SK-N-SH (cell line): Measurements from ENCODE around the gene TUBGCP6. TPM values are rescaled to one million over a fixed set of nuclear protein-coding genes. Genes with fewer than 3 reads are reported as not detected.

Source experiments
- CTCF ChIA-PET: fragments of 300-600, 350-600 bp; formaldehyde crosslinking; extraction: SDS; loops from one replicate; lab custom pipeline; 2021; lab: Yijun Ruan, JAX
- POLR2A ChIA-PET: fragments of 350-600 bp; sonication (Branson Sonifier 250); formaldehyde crosslinking; extraction: SDS; loops from one replicate; lab custom pipeline; 2020; ENCODE audit warnings: antibody characterized with exemption, inconsistent platforms; lab: Yijun Ruan, JAX
- DNase-seq: peaks from one replicate; pipeline ENCODE4 v3.0.0; 2012
- H2AFZ ChIP-seq: fragments of 200-600 bp; sonication (generic); 2 replicates; pipeline ENCODE4 v1.8.1; 2016; ENCODE audit warnings: antibody characterized with exemption, mild to moderate bottlenecking, low read depth
- H3F3A ChIP-seq: fragments of 200-600 bp; sonication (generic); replicated peaks from 2 replicates; pipeline ENCODE3; 2016; ENCODE audit warnings: antibody characterized with exemption, mild to moderate bottlenecking; ENCODE audit not compliant: insufficient read depth
- H3K27ac ChIP-seq, 2 experiments: fragments of 200-500 bp in 1 of 2; fragments of 200-600 bp in 1 of 2; sonication (Bioruptor generic) in 1 of 2; sonication (generic), shearing (Covaris generic) in 1 of 2; 2 replicates each; pipeline versions ENCODE4 v1.5.1 to v1.6.1; 2014 to 2016; ENCODE audit warnings: low read depth in 2 of 2, inconsistent platforms in 1 of 2, low read length in 1 of 2, mild to moderate bottlenecking in 1 of 2, mixed read lengths in 1 of 2
- H3K27me3 ChIP-seq: fragments of 200-600 bp; sonication (generic), shearing (Covaris generic); 2 replicates; pipeline ENCODE4 v1.6.1; 2016; ENCODE audit warnings: mixed run types; ENCODE audit not compliant: insufficient read depth
- H3K36me3 ChIP-seq, 2 experiments: fragments of 200-500 bp in 1 of 2; fragments of 200-600 bp in 1 of 2; sonication (Bioruptor generic) in 1 of 2; sonication (generic) in 1 of 2; replicated peaks in 1 of 2; 2 replicates each; pipeline versions ENCODE3 to v1.5.1; 2014 to 2016; ENCODE audit warnings: low read length in 1 of 2, mild to moderate bottlenecking in 1 of 2; ENCODE audit not compliant: insufficient read depth in 2 of 2, control insufficient read depth in 1 of 2
- H3K4me1 ChIP-seq, 2 experiments: fragments of 200-500 bp in 1 of 2; fragments of 200-600 bp in 1 of 2; sonication (Bioruptor generic) in 1 of 2; sonication (generic), shearing (Covaris generic) in 1 of 2; 2 replicates each; pipeline versions ENCODE4 v1.5.1 to v1.6.1; 2014 to 2016; ENCODE audit warnings: low read depth in 1 of 2, low read length in 1 of 2, mixed run types in 1 of 2; ENCODE audit not compliant: insufficient read depth in 2 of 2, control insufficient read depth in 1 of 2
- H3K4me2 ChIP-seq: fragments of 200-600 bp; sonication (generic), shearing (Covaris generic); 2 replicates; pipeline ENCODE4 v1.6.1; 2017; ENCODE audit warnings: mixed run types
- H3K4me3 ChIP-seq, 2 experiments: fragments of 200-500 bp in 1 of 2; fragments of 200-600 bp in 1 of 2; sonication (Bioruptor generic) in 1 of 2; sonication (generic), shearing (Covaris generic) in 1 of 2; 2 replicates each; pipeline versions ENCODE4 v1.5.1 to v1.8.1; 2014 to 2016; ENCODE audit warnings: low read depth in 2 of 2, inconsistent platforms in 1 of 2, low read length in 1 of 2, mild to moderate bottlenecking in 1 of 2, mixed read lengths in 1 of 2, moderate library complexity in 1 of 2
- H3K79me2 ChIP-seq: fragments of 200-600 bp; sonication (generic); 2 replicates; pipeline ENCODE4 v1.8.1; 2017; ENCODE audit warnings: mild to moderate bottlenecking; ENCODE audit not compliant: insufficient read depth
- H3K9ac ChIP-seq: fragments of 200-600 bp; sonication (generic); 2 replicates; pipeline ENCODE4 v1.6.1; 2017; ENCODE audit warnings: mixed run types
- H3K9me2 ChIP-seq: fragments of 200-600 bp; sonication (generic); 2 replicates; pipeline ENCODE4 v1.6.1; 2017; ENCODE audit warnings: mixed run types
- H3K9me3 ChIP-seq: fragments of 200-600 bp; sonication (generic); 2 replicates; pipeline ENCODE4 v1.6.1; 2017; ENCODE audit warnings: mixed run types, mild to moderate bottlenecking, moderate library complexity
- H4K20me1 ChIP-seq: fragments of 200-600 bp; sonication (generic); 2 replicates; pipeline ENCODE4 v1.6.1; 2017; ENCODE audit warnings: mild to moderate bottlenecking, mixed run types; ENCODE audit not compliant: insufficient read depth
- CHD2 ChIP-seq: fragments of 150-350 bp; IDR thresholded peaks from 2 replicates; pipeline ENCODE4 v1.6.1; 2018; ENCODE audit warnings: low read length; ENCODE audit not compliant: partially characterized antibody
- EP300 ChIP-seq, 2 experiments: IDR thresholded peaks; 2 replicates each; pipeline versions ENCODE4 v1.4.0 to v1.6.1; 2012; ENCODE audit warnings: borderline replicate concordance in 1 of 2, low read depth in 1 of 2, low read length in 1 of 2
- FOXJ3 ChIP-seq: sonication (generic); formaldehyde crosslinking; IDR thresholded peaks from 2 replicates; pipeline ENCODE4 v1.5.1; 2020; ENCODE audit warnings: mild to moderate bottlenecking, missing genetic modification reagents
- FOXM1 ChIP-seq: IDR thresholded peaks from 2 replicates; pipeline ENCODE4 v1.4.0; 2012; ENCODE audit warnings: low read depth, mild to moderate bottlenecking
- GABPA ChIP-seq: IDR thresholded peaks from 2 replicates; pipeline ENCODE4 v1.4.0; 2012; ENCODE audit warnings: low read depth, mild to moderate bottlenecking
- JUND ChIP-seq: IDR thresholded peaks from 2 replicates; pipeline ENCODE4 v1.4.0; 2012
- POLR2AphosphoS5 ChIP-seq: IDR thresholded peaks from 2 replicates; pipeline ENCODE4 v1.6.1; 2012; ENCODE audit warnings: low read depth, low read length
- RFX5 ChIP-seq: IDR thresholded peaks from 2 replicates; pipeline ENCODE4 v1.6.1; 2012; ENCODE audit warnings: mild to moderate bottlenecking, improper control_type of control experiment, low read length
- SMC3 ChIP-seq: IDR thresholded peaks from 2 replicates; pipeline ENCODE4 v1.6.1; 2012; ENCODE audit warnings: low read depth, low read length, improper control_type of control experiment
- TCF12 ChIP-seq: IDR thresholded peaks from 2 replicates; pipeline ENCODE4 v1.4.0; 2012
- YY1 ChIP-seq: IDR thresholded peaks from 2 replicates; pipeline ENCODE4 v1.4.0; 2012; ENCODE audit warnings: low read depth, mild to moderate bottlenecking
- WGBS: methylation state at CpG from one replicate; pipeline ENCODE4 v1.1.6; 2017; ENCODE audit warnings: low lambda C conversion rate; 5-methylcytosine and 5-hydroxymethylcytosine counted together
- polyA plus RNA-seq, 3 experiments: library from polyadenylated mRNA; depleted of rRNA; stranded (reverse); fragments of >200 nt; gene quantifications; 2 replicates each; pipeline ENCODE4 v1.2.3, GENCODE V29; 2012
- TF ChIP-seq, protein P1 (sequence below): IDR thresholded peaks from 2 replicates; pipeline ENCODE4 v1.4.0; 2012; ENCODE audit warnings: low read depth, borderline replicate concordance
- TF ChIP-seq, protein P2 (sequence below): fragments of 150-350 bp; IDR thresholded peaks from 2 replicates; pipeline ENCODE4 v1.6.1; 2016; ENCODE audit warnings: mild to moderate bottlenecking, low read depth, low read length
- TF ChIP-seq, protein P3 (sequence below): IDR thresholded peaks from 2 replicates; pipeline ENCODE4; 2012

TUBGCP6 gene
- polyA plus RNA-seq, 1 of the 3 experiments (the other 2 are of a cell fraction): 40.4 TPM

DNA sequence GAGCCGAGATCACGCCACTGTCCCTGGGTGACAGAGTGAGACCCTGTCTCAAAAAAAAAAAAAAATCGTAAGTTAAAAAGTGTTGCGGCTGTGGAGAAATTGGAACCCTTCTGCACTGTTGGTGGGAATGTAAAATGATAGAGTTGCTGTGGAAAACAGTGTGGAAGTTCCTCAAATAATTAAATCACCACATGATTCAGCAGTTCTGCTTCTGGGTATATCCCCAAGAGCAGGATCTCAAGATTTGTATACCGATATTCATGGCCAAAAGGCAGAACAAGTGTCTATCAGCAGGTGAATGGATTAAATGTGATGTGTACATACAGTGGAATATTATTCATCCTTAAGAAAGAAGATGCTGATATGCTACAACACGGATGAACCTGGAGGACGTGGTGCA lies 40.3 kb downstream of the TUBGCP6 start:
- H3K4me2 ChIP-seq: no peak overlapping the region
- ChIA-PET POLR2A (no interaction called here), CTCF (interaction anchor here (0.5 to 2.8 kb wide), 4 partner anchors 14 to 341 kb away, joined by 3 to 13 read pairs (median 4); no protein-coding TSS in a partner anchor)
- H4K20me1 ChIP-seq: peaks cover 10% of the 10 kb centered on the region
- no peak for DNase-seq
- H3K4me1 ChIP-seq: peaks cover 0 to 13% of the 10 kb centered on the region in 2 experiments; a peak in 1 of 4 replicates
- no peak overlapping the region for H2AFZ ChIP-seq
- no peak overlapping the region for H3K4me3 ChIP-seq
- no peaks in the 10 kb centered on the region for H3K9me2 ChIP-seq
- H3K36me3 ChIP-seq: peaks cover 18 to 24% of the 10 kb centered on the region in 2 experiments
- peaks cover 37% of the 10 kb centered on the region for H3K79me2 ChIP-seq
- H3K9me3 ChIP-seq: no peaks in the 10 kb centered on the region
- peaks cover 4% of the 10 kb centered on the region for H3F3A ChIP-seq
- H3K9ac ChIP-seq: no peak overlapping the region
- no peak overlapping the region for H3K27ac ChIP-seq
- no peaks in the 10 kb centered on the region for H3K27me3 ChIP-seq
- TF ChIP-seq SMC3 (no peak), GABPA (no peak), FOXM1 (no peak), CHD2 (no peak), TCF12 (no peak), YY1 (no peak), POLR2AphosphoS5 (no peak), FOXJ3 (no peak), JUND (no peak), RFX5 (no peak)
- TF ChIP-seq, protein P1, sequence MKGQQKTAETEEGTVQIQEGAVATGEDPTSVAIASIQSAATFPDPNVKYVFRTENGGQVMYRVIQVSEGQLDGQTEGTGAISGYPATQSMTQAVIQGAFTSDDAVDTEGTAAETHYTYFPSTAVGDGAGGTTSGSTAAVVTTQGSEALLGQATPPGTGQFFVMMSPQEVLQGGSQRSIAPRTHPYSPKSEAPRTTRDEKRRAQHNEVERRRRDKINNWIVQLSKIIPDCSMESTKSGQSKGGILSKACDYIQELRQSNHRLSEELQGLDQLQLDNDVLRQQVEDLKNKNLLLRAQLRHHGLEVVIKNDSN: no peak
- TF ChIP-seq, protein P2, sequence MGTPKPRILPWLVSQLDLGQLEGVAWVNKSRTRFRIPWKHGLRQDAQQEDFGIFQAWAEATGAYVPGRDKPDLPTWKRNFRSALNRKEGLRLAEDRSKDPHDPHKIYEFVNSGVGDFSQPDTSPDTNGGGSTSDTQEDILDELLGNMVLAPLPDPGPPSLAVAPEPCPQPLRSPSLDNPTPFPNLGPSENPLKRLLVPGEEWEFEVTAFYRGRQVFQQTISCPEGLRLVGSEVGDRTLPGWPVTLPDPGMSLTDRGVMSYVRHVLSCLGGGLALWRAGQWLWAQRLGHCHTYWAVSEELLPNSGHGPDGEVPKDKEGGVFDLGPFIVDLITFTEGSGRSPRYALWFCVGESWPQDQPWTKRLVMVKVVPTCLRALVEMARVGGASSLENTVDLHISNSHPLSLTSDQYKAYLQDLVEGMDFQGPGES: no peak
- TF ChIP-seq, protein P3, sequence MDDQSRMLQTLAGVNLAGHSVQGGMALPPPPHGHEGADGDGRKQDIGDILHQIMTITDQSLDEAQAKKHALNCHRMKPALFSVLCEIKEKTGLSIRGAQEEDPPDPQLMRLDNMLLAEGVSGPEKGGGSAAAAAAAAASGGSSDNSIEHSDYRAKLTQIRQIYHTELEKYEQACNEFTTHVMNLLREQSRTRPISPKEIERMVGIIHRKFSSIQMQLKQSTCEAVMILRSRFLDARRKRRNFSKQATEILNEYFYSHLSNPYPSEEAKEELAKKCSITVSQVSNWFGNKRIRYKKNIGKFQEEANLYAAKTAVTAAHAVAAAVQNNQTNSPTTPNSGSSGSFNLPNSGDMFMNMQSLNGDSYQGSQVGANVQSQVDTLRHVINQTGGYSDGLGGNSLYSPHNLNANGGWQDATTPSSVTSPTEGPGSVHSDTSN: no peak
- TF ChIP-seq, all 33 proteins: peak for 0
- 98% methylated on average over 7 of the region's 7 CpGs for WGBS

DNA sequence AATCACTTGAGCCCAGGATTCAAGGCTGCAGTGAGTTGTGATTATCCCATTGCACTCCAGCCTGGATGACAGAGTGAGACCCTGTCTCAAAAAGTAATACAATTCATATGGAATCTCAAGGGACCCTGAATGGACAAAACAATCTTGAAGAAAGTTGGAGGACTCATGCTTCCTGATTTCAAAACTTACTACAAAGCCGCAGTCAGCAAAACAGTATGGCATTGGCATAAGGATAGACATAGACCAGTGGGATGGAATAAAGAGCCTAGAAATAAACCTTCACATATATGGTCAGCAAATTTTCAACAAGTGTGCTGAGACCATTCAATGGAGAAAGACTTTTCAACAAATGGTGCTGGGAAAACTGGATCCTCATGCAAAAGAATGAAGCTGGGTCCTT lies 41.5 kb downstream of the TUBGCP6 start:
- peaks cover 4% of the 10 kb centered on the region for H3F3A ChIP-seq
- H3K4me3 ChIP-seq: no peak overlapping the region
- H2AFZ ChIP-seq: no peak overlapping the region
- ChIA-PET POLR2A (no interaction called here), CTCF (interaction anchor here (0.8 kb wide), 1 partner anchor 57 kb away, joined by 3 read pairs; no protein-coding TSS in a partner anchor)
- no peak for DNase-seq
- peaks cover 0 to 15% of the 10 kb centered on the region in 2 experiments; a peak in 1 of 4 replicates for H3K4me1 ChIP-seq
- H3K79me2 ChIP-seq: peaks cover 37% of the 10 kb centered on the region
- H3K4me2 ChIP-seq: no peak overlapping the region
- peaks cover 6% of the 10 kb centered on the region for H4K20me1 ChIP-seq
- no peaks in the 10 kb centered on the region for H3K9me3 ChIP-seq
- WGBS: 100% methylated on average over 1 of the region's 1 CpG
- H3K9ac ChIP-seq: no peak overlapping the region
- H3K27ac ChIP-seq: no peak overlapping the region
- H3K9me2 ChIP-seq: no peaks in the 10 kb centered on the region
- no peaks in the 10 kb centered on the region for H3K27me3 ChIP-seq
- no peak for TF ChIP-seq POLR2AphosphoS5
- no peak for TF ChIP-seq JUND
- no peak for TF ChIP-seq EP300 (IDR thresholded peaks at IDR 0.05; ENCODE audit: borderline replicate concordance in 1 of 2, low read depth in 1 of 2, low read length in 1 of 2)
- peaks cover 18 to 24% of the 10 kb centered on the region in 2 experiments for H3K36me3 ChIP-seq
